Right lobe of liver (tissue), 6 donors: ENCODE results near the gene MSMB. TPM values are rescaled to one million over a fixed set of nuclear protein-coding genes. Genes with fewer than 3 reads are reported as not detected.

Experiments
- ATAC-seq, 4 donors: fragments of 200-7000 bp; cut with Tn5 transposase; one replicate each; pipeline ENCODE4 v1.9.1; 2020; ENCODE audit warnings: mild to moderate bottlenecking in 4 of 4, moderate library complexity in 4 of 4
- DNase-seq, 3 donors: peaks; one replicate each; pipeline ENCODE4 v3.0.0-alpha.2; 2020
- H3K27ac ChIP-seq, 3 donors: fragments of 200-600 bp; one replicate each; pipeline ENCODE4 v1.8.0; 2022
- H3K27me3 ChIP-seq, 2 donors: fragments of 200-600 bp; one replicate each; pipeline ENCODE4 v1.8.0; 2022
- H3K36me3 ChIP-seq, 4 donors: fragments of 200-600 bp; sonication (generic) in 1 of 4; one replicate each; pipeline versions ENCODE4 v1.5.1 to v1.8.0; 2017 to 2022; ENCODE audit warnings: control low read depth in 1 of 4
- H3K4me1 ChIP-seq, 4 donors: fragments of 200-600 bp; sonication (generic) in 1 of 4; one replicate each; pipeline versions ENCODE4 v1.5.1 to v1.8.0; 2017 to 2022; ENCODE audit warnings: control low read depth in 1 of 4
- H3K4me3 ChIP-seq, 3 donors: fragments of 200-600 bp; one replicate each; pipeline ENCODE4 v1.8.0; 2022
- H3K9me3 ChIP-seq, 4 donors: fragments of 200-600 bp; sonication (generic) in 1 of 4; one replicate each; pipeline versions ENCODE4 v1.5.1 to v1.8.0; 2017 to 2022; ENCODE audit warnings: control low read depth in 1 of 4
- POLR2A ChIP-seq: fragments of 450-650 bp; IDR thresholded peaks from one replicate; pipeline ENCODE4 v1.6.1; 2017; ENCODE audit warnings: antibody characterized with exemption, mild to moderate bottlenecking
- WGBS: methylation state at CpG from one replicate; pipeline ENCODE4 v1.1.6; 2018; ENCODE audit warnings: low coverage, low lambda C conversion rate; ENCODE audit not compliant: insufficient coverage; ENCODE audit errors: missing lambda C conversion rate; 5-methylcytosine and 5-hydroxymethylcytosine counted together
- intact Hi-C, 2 donors: fragments of 100-400 bp; cut with DNase I; formaldehyde crosslinking; loops; one replicate each; pipeline versions ENCODE4 v1.11.2 to v1.14.1; 2022
- total RNA-seq, 6 experiments: library from RNA; depleted of rRNA in 2 of 6; stranded (reverse); fragments of >200 nt in 2 of 6; fragmentation: NEBNext Ultra II Directional in 3 of 6; extraction: Animal tissue kit (Norgen Biotek cat#: 25700) in 3 of 6; gene quantifications; one replicate each; pipeline versions ENCODE4 v1.1.0 to v1.2.4, GENCODE V29; 2016 to 2023
- TF ChIP-seq, protein P1 (sequence below), 4 donors: fragments of 200-600 bp in 3 of 4; fragments of 450-650 bp in 1 of 4; IDR thresholded peaks; one replicate each; pipeline versions ENCODE4 v1.5.1 to v1.8.0; 2016 to 2022; ENCODE audit warnings: antibody characterized with exemption in 4 of 4, mild to moderate bottlenecking in 2 of 4
- donor health status: DM: no; HTN: yes; CAD: no.
- donor health status: DM: no; HTN: no; CAD: no.
- donor health status: DM: no; HTN: no; CAD: no.
- donor health status: DM: no; HTN: yes; CAD: no.
- donor health status: DM: no; HTN: yes; CAD: no.

Gene MSMB
- total RNA-seq, 6 experiments from 2014 or later = 0.84 TPM; not detected in 5

DNA sequence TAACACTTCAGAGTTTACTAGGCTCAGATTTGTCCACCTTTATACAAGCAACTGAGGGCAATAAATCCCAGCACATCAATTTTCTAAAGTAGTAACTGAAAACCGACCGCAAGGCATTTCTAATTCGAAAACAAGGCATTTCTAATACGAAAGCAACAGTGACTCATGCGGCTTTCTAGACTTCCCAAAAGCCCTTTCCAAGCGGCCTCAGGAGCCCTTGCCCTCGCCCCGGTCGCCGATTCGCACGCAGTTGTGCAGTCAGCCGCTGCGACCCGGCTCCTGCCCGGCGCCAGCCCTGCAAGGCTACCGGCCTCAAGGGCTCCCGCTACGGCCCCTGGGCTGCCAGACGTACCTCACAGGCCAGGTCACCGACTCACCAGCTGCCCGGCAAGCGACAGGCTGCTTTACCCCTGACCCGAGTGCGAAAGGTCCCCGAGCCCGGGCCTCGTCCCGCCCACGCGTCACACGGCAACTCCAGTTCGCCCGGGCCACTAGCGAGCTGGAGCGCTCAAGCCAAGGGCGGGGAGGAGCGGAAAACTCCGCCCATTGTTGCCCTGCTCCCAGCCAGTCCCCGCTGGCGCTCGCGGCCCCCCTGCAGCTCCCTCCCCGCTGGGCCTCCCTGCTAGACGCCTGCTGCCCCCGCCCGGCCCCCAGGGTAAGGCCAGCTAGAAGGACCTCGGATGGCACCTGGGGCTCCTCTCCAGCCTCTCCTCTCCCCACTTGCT, 22.9 kb downstream of the MSMB start:
- H3K27ac ChIP-seq = peak overlapping the region; percentile 76 to 93 (median 84)
- TF ChIP-seq POLR2A = peak; percentile 94
- TF ChIP-seq, protein P1, sequence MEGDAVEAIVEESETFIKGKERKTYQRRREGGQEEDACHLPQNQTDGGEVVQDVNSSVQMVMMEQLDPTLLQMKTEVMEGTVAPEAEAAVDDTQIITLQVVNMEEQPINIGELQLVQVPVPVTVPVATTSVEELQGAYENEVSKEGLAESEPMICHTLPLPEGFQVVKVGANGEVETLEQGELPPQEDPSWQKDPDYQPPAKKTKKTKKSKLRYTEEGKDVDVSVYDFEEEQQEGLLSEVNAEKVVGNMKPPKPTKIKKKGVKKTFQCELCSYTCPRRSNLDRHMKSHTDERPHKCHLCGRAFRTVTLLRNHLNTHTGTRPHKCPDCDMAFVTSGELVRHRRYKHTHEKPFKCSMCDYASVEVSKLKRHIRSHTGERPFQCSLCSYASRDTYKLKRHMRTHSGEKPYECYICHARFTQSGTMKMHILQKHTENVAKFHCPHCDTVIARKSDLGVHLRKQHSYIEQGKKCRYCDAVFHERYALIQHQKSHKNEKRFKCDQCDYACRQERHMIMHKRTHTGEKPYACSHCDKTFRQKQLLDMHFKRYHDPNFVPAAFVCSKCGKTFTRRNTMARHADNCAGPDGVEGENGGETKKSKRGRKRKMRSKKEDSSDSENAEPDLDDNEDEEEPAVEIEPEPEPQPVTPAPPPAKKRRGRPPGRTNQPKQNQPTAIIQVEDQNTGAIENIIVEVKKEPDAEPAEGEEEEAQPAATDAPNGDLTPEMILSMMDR (IDR thresholded peaks at IDR 0.05) = peak; percentile 13 to 45 (median 40)
- peaks cover 0 to 81% (median 37%) of the 10 kb centered on the region in 4 donors for H3K4me1 ChIP-seq
- peak overlapping the region; percentile 58 to 62 (median 59) for H3K4me3 ChIP-seq
- H3K27me3 ChIP-seq = no peaks in the 10 kb centered on the region
- DNase-seq (peak; percentile 99), ATAC-seq (peak; percentile 88 to 97 (median 92))
- intact Hi-C loops = no loop called here
- H3K36me3 ChIP-seq = no peaks in the 10 kb centered on the region
- H3K9me3 ChIP-seq = no peaks in the 10 kb centered on the region
- WGBS = 4% methylated on average over 4 of the region's 49 CpGs

DNA sequence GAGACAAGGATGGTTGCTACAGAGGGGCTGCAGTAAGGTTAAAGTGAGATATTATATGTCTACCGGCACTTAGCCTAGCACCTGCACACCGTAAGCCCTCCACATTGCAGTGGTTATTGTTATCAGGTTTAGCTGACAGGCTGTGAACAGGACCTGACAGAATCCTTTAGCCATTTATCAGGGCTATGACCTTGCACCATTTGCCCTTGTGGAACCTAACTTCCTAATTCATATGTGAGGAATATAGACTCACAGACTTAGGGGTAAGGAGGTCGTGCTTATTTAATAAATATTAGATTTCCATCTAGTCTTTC, 25.8 kb downstream of the MSMB start:
- DNase-seq (no peak), ATAC-seq (no peak)
- Histone ChIP-seq H3K4me1 (peaks cover 0 to 79% (median 31%) of the 10 kb centered on the region in 4 donors), H3K27me3 (no peaks in the 10 kb centered on the region), H3K36me3 (peaks cover 0 to 12% (median 5%) of the 10 kb centered on the region in 4 donors), H3K4me3 (peak overlapping the region in 1 of 3 donors; percentile 62), H3K9me3 (no peaks in the 10 kb centered on the region), H3K27ac (peak overlapping the region; percentile 47 to 93 (median 55))
- intact Hi-C loops = no loop called here
- TF ChIP-seq, protein P1 (IDR thresholded peaks at IDR 0.05) = no peak
- TF ChIP-seq POLR2A = no peak
- 22% methylated on average over 3 of the region's 3 CpGs for WGBS

DNA sequence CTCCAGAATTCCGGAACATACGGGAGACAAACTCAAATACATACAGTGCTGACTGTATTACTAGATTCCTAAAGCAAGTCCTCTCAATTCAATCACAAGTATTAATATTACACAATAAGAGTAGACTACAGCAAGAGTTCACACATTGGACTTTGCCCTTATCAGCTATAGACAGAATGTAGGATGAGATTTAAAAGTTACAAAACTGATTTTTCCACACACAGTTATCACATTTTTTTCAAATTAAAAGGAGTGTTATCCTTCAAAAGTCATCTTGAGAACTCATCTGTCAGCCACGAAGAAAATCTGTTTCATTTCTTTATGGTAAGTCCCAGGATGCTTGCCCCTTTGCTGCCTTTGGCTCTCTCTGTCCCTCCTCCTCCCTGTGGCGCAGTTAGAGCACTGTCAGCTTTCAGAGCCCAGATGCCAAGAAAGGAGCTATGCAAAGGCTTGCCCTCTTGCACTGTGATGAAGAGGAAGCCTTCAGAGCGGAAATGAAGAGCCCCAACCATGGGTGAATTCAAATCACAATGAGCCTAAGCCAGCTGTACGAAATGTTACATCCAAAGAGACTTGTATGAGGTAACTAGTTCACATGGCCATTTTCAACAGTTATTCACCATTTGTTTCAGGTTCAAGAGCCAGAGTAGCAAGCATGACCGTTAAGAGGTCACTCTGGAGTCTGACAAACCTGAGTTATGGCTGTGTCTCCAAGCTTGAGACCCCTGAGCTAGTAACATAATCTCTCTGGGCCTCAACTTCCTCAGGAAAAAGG, 26.3 kb downstream of the MSMB start:
- no peaks in the 10 kb centered on the region for H3K9me3 ChIP-seq
- peak; percentile 30 to 69 (median 68) for DNase-seq
- peak overlapping the region; percentile 47 to 93 (median 55) for H3K27ac ChIP-seq
- WGBS = 8% methylated on average over 7 of the region's 7 CpGs
- TF ChIP-seq, protein P1 (IDR thresholded peaks at IDR 0.05) = no peak
- no peak for TF ChIP-seq POLR2A
- H3K27me3 ChIP-seq = no peaks in the 10 kb centered on the region
- intact Hi-C loops = no loop called here
- peak; percentile 20 to 43 (median 36) for ATAC-seq
- peaks cover 0 to 78% (median 30%) of the 10 kb centered on the region in 4 donors for H3K4me1 ChIP-seq
- H3K36me3 ChIP-seq = peaks cover 0 to 12% (median 5%) of the 10 kb centered on the region in 4 donors
- H3K4me3 ChIP-seq = peak overlapping the region in 2 of 3 donors; percentile 0 to 62

DNA sequence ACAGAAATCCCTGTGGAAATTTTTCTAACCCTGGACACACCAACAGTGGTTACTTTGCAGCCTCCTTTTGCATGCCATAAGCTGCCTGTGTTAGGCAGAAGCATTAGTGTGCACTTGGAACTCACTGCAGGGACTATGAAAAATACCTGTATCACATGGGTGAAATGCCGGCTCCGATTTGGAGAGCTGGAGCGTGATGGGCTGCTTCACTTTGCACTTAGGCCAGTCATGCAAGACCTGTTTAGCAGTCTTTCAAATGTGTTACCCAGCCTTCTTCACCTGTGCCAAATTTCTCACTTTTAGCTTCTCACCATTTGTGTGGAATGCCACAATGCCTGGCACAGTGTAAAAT, 26.9 kb downstream of the MSMB start:
- H3K4me1 ChIP-seq = peaks cover 0 to 76% (median 31%) of the 10 kb centered on the region in 4 donors
- ATAC-seq (no peak), DNase-seq (no peak)
- TF ChIP-seq POLR2A = no peak
- TF ChIP-seq, protein P1 (IDR thresholded peaks at IDR 0.05) = no peak
- WGBS = 18% methylated on average over 3 of the region's 3 CpGs
- peak overlapping the region; percentile 47 to 93 (median 55) for H3K27ac ChIP-seq
- peaks cover 0 to 17% (median 7%) of the 10 kb centered on the region in 4 donors for H3K36me3 ChIP-seq
- intact Hi-C loops = no loop called here
- no peaks in the 10 kb centered on the region for H3K9me3 ChIP-seq
- H3K4me3 ChIP-seq = peak overlapping the region in 2 of 3 donors; percentile 0 to 19
- H3K27me3 ChIP-seq = no peaks in the 10 kb centered on the region
